Smooth muscle cell (in vitro differentiated cells): ENCODE data around the gene SLC20A1. TPM values are rescaled to one million over a fixed set of nuclear protein-coding genes. Genes with fewer than 3 reads are reported as not detected.
"Not testable (repeated sequence)": the region's sequence is repeated elsewhere in the genome, so short reads cannot be mapped to it uniquely, and the experiment has no call there.

Source experiments
- DNase-seq: peaks from one replicate; lab custom pipeline; 2025; ENCODE audit not compliant: unreplicated experiment; lab: John Stamatoyannopoulos, UW
- H2AFZ ChIP-seq: fragments of 200-600 bp; sonication (generic); 2 replicates; pipeline ENCODE4 v1.6.0; 2016; ENCODE audit warnings: antibody characterized with exemption, low read depth, mild to moderate bottlenecking
- H3F3A ChIP-seq: fragments of 200-600 bp; sonication (generic); 2 replicates; pipeline ENCODE4 v1.6.0; 2017; ENCODE audit warnings: antibody characterized with exemption, low read depth
- H3K27ac ChIP-seq: fragments of 200-600 bp; sonication (generic); 2 replicates; pipeline ENCODE4 v1.5.1; 2016; ENCODE audit warnings: low read depth, mild to moderate bottlenecking
- H3K27me3 ChIP-seq: fragments of 200-600 bp; sonication (generic); 2 replicates; pipeline ENCODE4 v1.6.1; 2016; ENCODE audit warnings: low read depth, mild to moderate bottlenecking
- H3K36me3 ChIP-seq: fragments of 200-600 bp; sonication (generic); 2 replicates; pipeline ENCODE4 v1.5.1; 2016; ENCODE audit warnings: low read depth
- H3K4me1 ChIP-seq: fragments of 200-600 bp; sonication (generic); 2 replicates; pipeline ENCODE4 v1.5.1; 2016; ENCODE audit warnings: low read depth
- H3K4me2 ChIP-seq: fragments of 200-600 bp; sonication (generic); 2 replicates; pipeline ENCODE4 v1.6.0; 2016; ENCODE audit warnings: mild to moderate bottlenecking
- H3K4me3 ChIP-seq: fragments of 200-600 bp; sonication (generic); 2 replicates; pipeline ENCODE4 v1.5.1; 2016; ENCODE audit warnings: mild to moderate bottlenecking
- H3K79me2 ChIP-seq: fragments of 200-600 bp; sonication (generic); 2 replicates; pipeline ENCODE4 v1.6.0; 2016; ENCODE audit warnings: low read depth, mild to moderate bottlenecking
- H3K9ac ChIP-seq: fragments of 200-600 bp; sonication (generic); 2 replicates; pipeline ENCODE4 v1.6.0; 2016; ENCODE audit warnings: low read depth
- H3K9me3 ChIP-seq: fragments of 200-600 bp; sonication (generic); replicated peaks from 2 replicates; pipeline ENCODE4 v1.5.1; 2016; ENCODE audit warnings: low read depth
- H4K20me1 ChIP-seq: fragments of 200-600 bp; sonication (generic); 2 replicates; pipeline ENCODE4 v1.6.0; 2016; ENCODE audit warnings: low read depth
- CTCF ChIP-seq: fragments of 200-600 bp; sonication (generic); IDR thresholded peaks from 2 replicates; pipeline ENCODE4 v1.5.1; 2017; ENCODE audit warnings: borderline replicate concordance, mild to moderate bottlenecking, antibody characterized with exemption; ENCODE audit not compliant: insufficient read depth, poor library complexity, severe bottlenecking
- WGBS: methylation state at CpG from one replicate; pipeline ENCODE4 v1.1.7; 2016; ENCODE audit warnings: low lambda C conversion rate; 5-methylcytosine and 5-hydroxymethylcytosine counted together
- polyA plus RNA-seq: library from polyadenylated mRNA; unstranded; fragments of >200 nt; fragmentation: Nextera tagmentation; extraction: Ambion mirVana; gene quantifications from 2 replicates; pipeline ENCODE4 v1.2.1, GENCODE V29; 2016
- total RNA-seq: library from RNA; depleted of rRNA; stranded (reverse); fragments of >200 nt; gene quantifications from 2 replicates; pipeline ENCODE4 v1.2.3, GENCODE V29; 2014

The SLC20A1 gene
- total and polyA plus RNA-seq, 2 experiments from 2014 or later = 93.4 to 106 TPM

GRCh38 chr2:112706170-112706664, 60.5 kb downstream of the SLC20A1 start:
- no peak for DNase-seq
- Histone ChIP-seq H3K4me1 (no peaks in the 10 kb centered on the region), H3K9ac (no peak overlapping the region), H3K27ac (peak overlapping the region; percentile 16), H3K79me2 (no peaks in the 10 kb centered on the region), H3K4me2 (peak overlapping the region; percentile 59), H3K9me3 (no peaks in the 10 kb centered on the region), H3K4me3 (no peak overlapping the region), H4K20me1 (no peaks in the 10 kb centered on the region), H3F3A (no peaks in the 10 kb centered on the region), H3K27me3 (no peaks in the 10 kb centered on the region), H3K36me3 (no peaks in the 10 kb centered on the region), H2AFZ (no peak overlapping the region)
- 27% methylated on average over 5 of the region's 5 CpGs for whole genome bisulfite sequencing
- TF ChIP-seq CTCF = no peak

- not testable (repeated sequence) for H3K79me2 ChIP-seq, H3K4me3 ChIP-seq, H3K27me3 ChIP-seq, H3K36me3 ChIP-seq, H2AFZ ChIP-seq, DNase-seq, H3K4me1 ChIP-seq, H3K4me2 ChIP-seq, H3K9me3 ChIP-seq, H3K9ac ChIP-seq, H4K20me1 ChIP-seq, H3F3A ChIP-seq
- WGBS = 86% methylated on average over 9 of the region's 9 CpGs
- H3K27ac ChIP-seq = peak overlapping the region; percentile 16
Measured at GRCh38 chr2:112706947-112707346, 61.2 kb downstream of the SLC20A1 start.

GRCh38 chr2:112708968-112709367, 63.2 kb downstream of the SLC20A1 start:
- no peak for TF ChIP-seq CTCF
- no peaks in the 10 kb centered on the region for H3K4me1 ChIP-seq
- 80% methylated on average over 10 of the region's 10 CpGs for WGBS
- H3K9ac ChIP-seq = no peak overlapping the region
- H3K9me3 ChIP-seq = no peaks in the 10 kb centered on the region
- no peak for DNase-seq
- no peaks in the 10 kb centered on the region for H4K20me1 ChIP-seq
- no peak overlapping the region for H3K4me3 ChIP-seq
- no peak overlapping the region for H3K4me2 ChIP-seq
- H3K79me2 ChIP-seq = no peaks in the 10 kb centered on the region
- H3K27me3 ChIP-seq = no peaks in the 10 kb centered on the region
- no peak overlapping the region for H3K27ac ChIP-seq
- H2AFZ ChIP-seq = no peak overlapping the region
- no peaks in the 10 kb centered on the region for H3K36me3 ChIP-seq
- no peaks in the 10 kb centered on the region for H3F3A ChIP-seq

GRCh38 chr2:112709703-112710102, 64.0 kb downstream of the SLC20A1 start:
- 91% methylated on average over 6 of the region's 6 CpGs for WGBS

More at GRCh38 chr2:112709703-112710102, 64.0 kb downstream of the SLC20A1 start:
- H3K79me2 ChIP-seq = no peaks in the 10 kb centered on the region
- no peaks in the 10 kb centered on the region for H3K27me3 ChIP-seq
- H3K4me1 ChIP-seq = no peaks in the 10 kb centered on the region
- no peak for TF ChIP-seq CTCF
- H3K27ac ChIP-seq = no peak overlapping the region
- no peaks in the 10 kb centered on the region for H3K9me3 ChIP-seq
- H2AFZ ChIP-seq = no peak overlapping the region
- H3K4me3 ChIP-seq = no peak overlapping the region
- no peak overlapping the region for H3K4me2 ChIP-seq
- no peak for DNase-seq
- no peaks in the 10 kb centered on the region for H3K36me3 ChIP-seq
- no peaks in the 10 kb centered on the region for H4K20me1 ChIP-seq
- no peaks in the 10 kb centered on the region for H3F3A ChIP-seq
- no peak overlapping the region for H3K9ac ChIP-seq
